ENCODE results near the gene ATXN2. TPM values are rescaled to one million over a fixed set of nuclear protein-coding genes. Genes with fewer than 3 reads are reported as not detected.
A peak's percentile ranks its signal among the peaks of the same experiment; 100 is the strongest.
"Not testable (repeated sequence)": the region's sequence is repeated elsewhere in the genome, so short reads cannot be mapped to it uniquely, and the experiment has no call there.

Gene ATXN2
- total RNA-seq, result 56.1 TPM
- long read RNA-seq, partial matches to known transcripts, result 36 of 56 reads
- long read RNA-seq, other reads (novel, unspliced or antisense), result 20 of 56 reads

GRCh38 chr12:111598637-111599452, at the start of gene ATXN2:
Gene ATXN2 (minus strand): TSS chr12:111599315. CDS start chr12:111599034, 281 bp downstream.
- DNase-seq (ENCODE audit: low spot score), result peak; percentile 83
- intact Hi-C loops (cut with DNase I), result loop anchor here (2.0 to 10.0 kb wide), 3 partner anchors 38 to 234 kb away; partner anchors contain the start of genes ACAD10 and PHETA1

DNA sequence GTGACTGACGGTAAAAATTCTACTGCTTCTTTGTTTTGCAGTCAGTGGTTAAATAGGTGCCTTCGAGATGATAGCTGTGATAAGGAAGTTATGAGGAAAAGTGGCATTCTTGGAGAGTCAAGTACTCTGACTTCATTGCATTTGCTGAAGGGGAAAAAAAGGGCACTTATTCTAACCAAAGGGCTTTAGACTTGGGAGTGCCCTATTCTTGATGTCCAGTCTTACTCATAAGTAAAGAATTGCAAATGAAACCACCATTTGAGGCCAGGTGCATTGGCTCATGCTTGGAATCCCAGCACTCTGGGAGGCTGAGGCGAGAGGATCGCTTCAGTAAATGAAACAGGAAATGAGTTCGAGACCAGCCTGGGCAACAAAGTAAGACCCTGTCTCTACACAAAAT, 46.3 kb upstream of the ATXN2 start:
- intact Hi-C loops (cut with DNase I), result no loop called here
- no peak for DNase-seq (ENCODE audit: low spot score)

DNA sequence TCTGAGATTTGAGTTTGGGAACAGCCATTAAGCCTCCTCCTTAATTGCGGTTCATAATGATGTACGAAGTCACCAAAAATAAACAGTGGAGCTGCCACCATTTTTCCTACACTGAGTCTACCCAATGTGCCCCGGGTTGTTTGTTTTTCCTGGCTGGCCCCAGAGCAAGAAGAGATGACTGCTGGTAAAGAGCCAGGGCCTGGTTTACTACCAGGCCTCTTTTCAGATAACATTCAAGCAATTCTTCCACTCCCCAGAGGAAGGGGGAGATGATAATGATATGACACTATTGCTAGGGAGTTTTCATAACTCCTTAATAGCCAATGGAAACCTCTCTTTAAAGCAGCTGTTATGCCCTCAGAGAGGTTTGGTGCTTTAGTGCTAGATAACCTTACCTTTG, 44.3 kb upstream of the ATXN2 start:
- DNase-seq (ENCODE audit: low spot score), result no peak
- intact Hi-C loops (cut with DNase I), result no loop called here

DNA sequence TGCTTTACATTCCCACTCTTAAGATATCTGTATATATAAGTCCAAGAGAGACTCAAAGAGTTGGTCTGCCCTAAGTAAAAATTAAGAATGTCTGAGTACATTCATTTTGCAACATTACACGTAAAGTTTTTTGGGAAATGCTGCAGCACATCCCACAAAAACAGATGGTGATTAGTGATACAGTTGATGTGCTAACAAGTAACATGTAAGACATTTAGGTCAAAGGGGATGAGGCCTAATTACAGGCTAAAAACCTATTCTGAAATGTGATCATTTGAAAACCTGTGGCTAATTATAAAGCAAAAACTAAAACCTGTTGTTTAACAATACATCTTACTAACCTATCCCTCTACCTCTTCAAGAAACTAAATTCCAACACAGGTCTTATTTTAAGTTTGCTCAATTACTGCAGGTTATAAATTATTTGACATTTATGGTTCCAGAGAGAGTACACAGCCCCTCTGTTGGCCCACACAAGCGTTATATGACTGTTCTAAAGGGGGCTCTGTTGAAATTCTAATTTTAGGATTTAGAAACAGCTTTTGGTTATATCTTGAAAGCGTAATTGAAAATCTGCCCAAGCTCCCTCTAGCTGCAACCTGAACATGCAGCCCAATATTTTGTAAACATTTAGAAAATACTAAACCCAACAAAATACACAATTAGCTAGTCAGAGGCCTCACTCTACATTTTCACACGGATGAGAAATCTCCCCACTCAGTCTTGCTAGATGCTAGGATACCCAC, 43.7 kb upstream of the ATXN2 start:
- no peak for DNase-seq (ENCODE audit: low spot score)
- intact Hi-C loops (cut with DNase I), result no loop called here

DNA sequence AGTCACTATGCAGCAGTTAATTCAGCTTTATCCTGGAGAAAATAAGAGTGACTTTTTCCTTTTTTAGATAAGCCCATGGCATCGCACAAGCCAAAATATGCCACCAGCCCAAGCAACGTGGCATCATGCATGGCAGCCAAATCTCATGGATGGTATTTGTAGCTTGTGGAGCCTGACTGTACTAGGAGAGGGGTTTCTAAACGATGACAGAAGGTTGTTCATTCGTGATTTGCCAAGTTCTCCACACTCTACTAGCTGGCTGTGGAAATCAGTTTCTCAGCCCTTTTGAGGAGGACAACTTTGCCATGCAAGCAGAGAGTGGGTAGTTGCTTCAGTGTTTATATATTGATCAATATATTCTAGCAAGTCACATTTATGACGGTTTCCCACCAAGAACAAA, 41.4 kb upstream of the ATXN2 start:
- intact Hi-C loops (cut with DNase I), result no loop called here
- no peak for DNase-seq (ENCODE audit: low spot score)

GRCh38 chr12:111638556-111638955, 39.4 kb upstream of the ATXN2 start:
- intact Hi-C loops (cut with DNase I), result loop anchor here (5.0 kb wide), 1 partner anchor 41 kb away; the partner anchor contains the start of gene ATXN2
- DNase-seq (ENCODE audit: low spot score), result no peak

GRCh38 chr12:111636209-111636945, 37.3 kb upstream of the ATXN2 start:
- peak; percentile 75 for DNase-seq (ENCODE audit: low spot score)
- intact Hi-C loops (cut with DNase I), result loop anchor here (5.0 kb wide), 1 partner anchor 39 kb away; the partner anchor contains the start of gene ATXN2

GRCh38 chr12:111635524-111635923, 36.4 kb upstream of the ATXN2 start:
- no peak for DNase-seq (ENCODE audit: low spot score)
- intact Hi-C loops (cut with DNase I), result loop anchor here (5.0 kb wide), 1 partner anchor 38 kb away; the partner anchor contains the start of gene ATXN2

DNA sequence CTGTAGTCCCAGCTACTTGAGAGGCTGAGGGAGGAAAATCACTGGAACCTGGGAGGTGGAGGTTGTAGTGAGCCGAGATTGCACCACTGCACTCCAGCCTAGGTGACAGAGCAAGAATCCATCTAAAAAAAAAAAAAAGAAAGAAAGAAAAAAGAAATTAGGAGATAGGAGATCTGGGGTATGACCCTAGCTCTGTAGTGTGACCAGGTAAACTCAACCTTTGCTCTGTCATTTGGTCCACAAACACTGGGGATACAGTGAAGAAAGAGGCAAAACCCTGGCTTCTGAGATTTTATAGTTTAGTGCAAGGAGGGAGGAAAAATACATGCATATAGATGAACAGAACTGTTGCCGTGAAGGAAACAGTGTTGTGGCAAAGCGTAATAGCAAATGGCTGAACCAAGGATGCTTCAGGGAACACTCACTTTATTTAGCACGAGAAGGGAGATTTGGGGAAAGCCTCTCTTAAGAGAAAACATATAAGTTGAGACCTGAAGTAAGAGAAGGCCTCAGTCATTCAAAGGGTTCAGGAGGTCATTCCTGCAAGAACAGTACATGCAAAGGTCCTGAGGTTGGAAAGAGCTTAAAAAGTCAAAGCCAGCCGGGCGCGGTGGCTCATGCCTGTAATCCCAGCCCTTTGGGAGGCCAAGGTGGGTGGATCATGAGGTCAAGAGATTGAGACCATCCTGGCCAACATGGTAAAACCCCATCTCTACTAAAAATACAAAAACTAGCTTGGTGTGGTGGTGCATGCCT, 29.6 kb upstream of the ATXN2 start:
- no peak for DNase-seq (ENCODE audit: low spot score)
- intact Hi-C loops (cut with DNase I), result no loop called here

- intact Hi-C loops (cut with DNase I), result no loop called here
- no peak for DNase-seq (ENCODE audit: low spot score)
These were observed 27.1 kb upstream of the ATXN2 start for GRCh38 chr12:111626230-111626629.

- intact Hi-C loops (cut with DNase I), result no loop called here
- no peak for DNase-seq (ENCODE audit: low spot score)
These were observed 25.4 kb upstream of the ATXN2 start for GRCh38 chr12:111624540-111624939.

DNA sequence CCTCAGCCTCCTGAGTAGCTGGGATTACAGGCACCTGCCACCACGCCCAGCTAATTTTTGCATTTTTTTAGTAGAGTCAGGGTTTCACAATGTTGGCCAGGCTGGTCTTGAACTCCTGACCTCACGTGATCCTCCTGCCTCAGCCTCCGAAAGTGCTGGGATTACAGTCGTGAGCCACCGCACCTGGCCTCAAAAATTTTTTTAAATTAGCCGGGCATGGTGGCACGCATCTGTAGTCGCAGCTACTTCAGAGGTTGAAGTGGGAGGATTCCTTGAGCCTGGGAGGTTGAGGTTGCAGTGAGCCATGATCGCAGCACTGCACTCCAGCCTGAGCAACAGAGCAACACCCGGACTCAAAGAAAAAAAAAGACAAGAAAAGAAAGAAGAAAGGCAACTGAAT, 18.7 kb upstream of the ATXN2 start:
- intact Hi-C loops (cut with DNase I); DNase-seq (ENCODE audit: low spot score): not testable (repeated sequence)

DNA sequence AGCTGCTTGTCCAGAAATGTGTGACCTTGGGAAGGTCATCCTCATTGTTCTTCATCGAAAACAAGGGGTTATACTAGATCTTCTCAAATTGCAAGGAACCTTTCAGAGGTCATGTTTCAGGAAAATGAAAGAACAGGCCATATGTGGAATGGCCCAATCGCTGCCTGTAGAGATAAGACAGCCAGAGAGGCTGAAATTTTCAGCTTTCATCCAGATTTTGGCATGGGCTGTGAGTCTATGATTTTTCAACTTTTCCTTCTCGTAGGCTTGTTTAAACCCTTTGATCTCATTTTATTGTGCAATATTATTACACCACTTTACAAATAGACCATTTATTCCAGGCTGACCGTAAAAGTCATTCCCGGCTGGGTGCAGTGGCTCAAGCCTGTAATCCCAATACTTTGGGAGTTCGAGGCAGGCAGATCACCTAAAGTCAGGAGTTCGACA, 17.1 kb upstream of the ATXN2 start:
- intact Hi-C loops (cut with DNase I), result no loop called here
- no peak for DNase-seq (ENCODE audit: low spot score)

DNA sequence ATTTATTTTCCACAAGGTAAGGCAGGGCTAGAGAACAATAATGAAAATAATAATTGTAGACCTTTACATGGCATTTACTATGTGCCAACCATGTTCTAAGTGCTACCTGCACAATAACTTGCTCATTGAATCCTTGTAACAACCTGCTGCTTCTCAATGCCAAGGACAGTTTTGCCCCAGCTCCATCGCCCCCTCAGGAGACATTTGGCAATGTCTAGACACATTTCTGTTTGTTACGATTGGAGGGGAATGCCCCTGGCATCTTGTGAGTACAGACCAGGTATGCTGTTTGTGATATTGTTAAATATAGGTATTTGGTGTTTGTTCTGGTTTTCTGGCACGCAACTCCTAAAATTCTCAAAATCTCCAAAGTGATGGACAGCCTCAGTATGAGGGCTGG, 8.1 kb upstream of the ATXN2 start:
- intact Hi-C loops (cut with DNase I), result no loop called here
- DNase-seq (ENCODE audit: low spot score), result no peak

GRCh38 chr12:111606767-111607230, 7.7 kb upstream of the ATXN2 start:
- no peak for DNase-seq (ENCODE audit: low spot score)
- intact Hi-C loops (cut with DNase I), result no loop called here

GRCh38 chr12:111605911-111606766, 7.0 kb upstream of the ATXN2 start:
- DNase-seq (ENCODE audit: low spot score), result no peak
- intact Hi-C loops (cut with DNase I), result no loop called here

- intact Hi-C loops (cut with DNase I); DNase-seq (ENCODE audit: low spot score): not testable (repeated sequence)
These were observed 3.7 kb upstream of the ATXN2 start for GRCh38 chr12:111602857-111603256.

- intact Hi-C loops (cut with DNase I), result no loop called here
- no peak for DNase-seq (ENCODE audit: low spot score)
These were observed 3.2 kb upstream of the ATXN2 start for GRCh38 chr12:111602348-111602747.

All from cardiac septum (tissue), 1 donor.